B cell (primary cell): ENCODE measurements around the gene ATF3. TPM values are rescaled to one million over a fixed set of nuclear protein-coding genes. Genes with fewer than 3 reads are reported as not detected.

ENCODE experiments used
- ATAC-seq: fragments of 200-7000 bp; cut with Tn5 transposase; one replicate; pipeline ENCODE4 v1.10.0; 2021; ENCODE audit warnings: low read depth, mild to moderate bottlenecking, moderate number of reproducible peaks, moderate library complexity
- CTCF ChIA-PET: fragments of 350-600 bp; sonication (Branson Sonifier 250); formaldehyde crosslinking; loops from one replicate; lab custom pipeline; 2021; ENCODE audit warnings: antibody characterized with exemption, inconsistent platforms; lab: Charles Lee
- POLR2A ChIA-PET: fragments of 350-600 bp; sonication (Branson Sonifier 250); formaldehyde crosslinking; loops from one replicate; lab custom pipeline; 2021; ENCODE audit warnings: antibody characterized with exemption; lab: Charles Lee
- DNase-seq: peaks from one replicate; pipeline ENCODE4 v3.0.0; 2013
- H2AFZ ChIP-seq: 2 replicates; pipeline ENCODE4 v1.6.1; 2012; ENCODE audit warnings: mild to moderate bottlenecking, low read depth, low read length; ENCODE audit not compliant: insufficient read depth, poor library complexity, severe bottlenecking
- H3K27ac ChIP-seq, 2 donors: 1 replicate in 1 of 2; 2 replicates in 1 of 2; pipeline ENCODE4 v1.5.1; 2012 to 2013; ENCODE audit warnings: low read length in 2 of 2, mild to moderate bottlenecking in 2 of 2, moderate library complexity in 1 of 2
- H3K27me3 ChIP-seq, 4 experiments: fragments of 200-600 bp in 1 of 4; sonication (generic) in 1 of 4; replicated peaks in 1 of 4; 1 replicate in 2 of 4; 2 replicates in 2 of 4; pipeline versions ENCODE4 v1.6.1 to v1.7.0; 2013 to 2016; ENCODE audit warnings: low read length in 3 of 4, mild to moderate bottlenecking in 2 of 4, mixed read lengths in 1 of 4, moderate library complexity in 1 of 4; ENCODE audit not compliant: insufficient read depth in 4 of 4, control insufficient read depth in 3 of 4; ENCODE audit errors: control extremely low read depth in 1 of 4
- H3K36me3 ChIP-seq, 2 experiments: replicated peaks in 1 of 2; 1 replicate in 1 of 2; 2 replicates in 1 of 2; pipeline versions ENCODE4 v1.6.1 to v1.7.1; 2013; ENCODE audit warnings: low read length in 1 of 2; ENCODE audit not compliant: insufficient read depth in 2 of 2, control insufficient read depth in 1 of 2; ENCODE audit errors: control extremely low read depth in 1 of 2, extremely low read depth in 1 of 2
- H3K4me1 ChIP-seq, 2 donors: fragments of 200-600 bp in 1 of 2; sonication (generic) in 1 of 2; 1 replicate in 1 of 2; 2 replicates in 1 of 2; pipeline versions ENCODE4 v1.5.1 to v1.6.1; 2013 to 2017; ENCODE audit warnings: low read length in 2 of 2; ENCODE audit not compliant: control insufficient read depth in 2 of 2, insufficient read depth in 2 of 2
- H3K4me2 ChIP-seq: replicated peaks from 2 replicates; pipeline ENCODE3; 2012; ENCODE audit warnings: mild to moderate bottlenecking, low read depth, low read length; ENCODE audit not compliant: poor library complexity, severe bottlenecking
- H3K4me3 ChIP-seq, 5 experiments: fragments of 200-600 bp in 1 of 5; sonication (generic) in 1 of 5; 1 replicate in 3 of 5; 2 replicates in 2 of 5; pipeline versions ENCODE4 v1.5.1 to v1.7.0; 2011 to 2016; ENCODE audit warnings: low read length in 4 of 5, mild to moderate bottlenecking in 4 of 5, low read depth in 2 of 5, control low read depth in 1 of 5, moderate library complexity in 1 of 5; ENCODE audit not compliant: insufficient read depth in 1 of 5; ENCODE audit errors: control extremely low read depth in 1 of 5, extremely low read depth in 1 of 5
- H3K79me2 ChIP-seq: fragments of 200-600 bp; sonication (generic); one replicate; pipeline ENCODE4 v1.6.0; 2016; ENCODE audit warnings: low read length; ENCODE audit not compliant: control insufficient read depth, insufficient read depth
- H3K9ac ChIP-seq: fragments of 200-600 bp; sonication (generic); 2 replicates; pipeline ENCODE4 v1.6.1; 2017; ENCODE audit warnings: mild to moderate bottlenecking, low read length, moderate library complexity
- H3K9me3 ChIP-seq, 3 donors: one replicate each; pipeline versions ENCODE4 v1.6.1 to v1.7.1; 2013; ENCODE audit warnings: low read length in 2 of 3; ENCODE audit not compliant: control insufficient read depth in 2 of 3, insufficient read depth in 1 of 3; ENCODE audit errors: control extremely low read depth in 1 of 3
- H4K20me1 ChIP-seq: 2 replicates; pipeline ENCODE4 v1.6.0; 2012; ENCODE audit warnings: mild to moderate bottlenecking, low read length; ENCODE audit not compliant: insufficient read depth, control insufficient read depth, poor library complexity, severe bottlenecking
- H3K27ac Mint-ChIP-seq: one replicate; pipeline ENCODE4 v1.8.0; 2021; ENCODE audit warnings: mixed read lengths
- H3K27me3 Mint-ChIP-seq: one replicate; pipeline ENCODE4 v1.8.0; 2021; ENCODE audit warnings: mixed read lengths
- H3K4me1 Mint-ChIP-seq: one replicate; pipeline ENCODE4 v1.8.0; 2021; ENCODE audit warnings: mixed read lengths
- H3K4me3 Mint-ChIP-seq: one replicate; pipeline ENCODE4 v1.8.0; 2021; ENCODE audit warnings: mixed read lengths
- H3K9me3 Mint-ChIP-seq: one replicate; pipeline ENCODE4 v1.8.0; 2022; ENCODE audit warnings: mixed read lengths; ENCODE audit not compliant: insufficient read depth
- EZH2 ChIP-seq: IDR thresholded peaks from 2 replicates; pipeline ENCODE4 v1.6.1; 2012; ENCODE audit warnings: borderline replicate concordance, low read depth, mild to moderate bottlenecking, moderate library complexity, low read length; ENCODE audit not compliant: insufficient read depth, poor library complexity, severe bottlenecking
- WGBS: methylation state at CpG from one replicate; pipeline ENCODE4 v1.1.5; 2013; ENCODE audit warnings: missing lambda C conversion rate; ENCODE audit not compliant: insufficient coverage; 5-methylcytosine and 5-hydroxymethylcytosine counted together
- intact Hi-C: fragments of 100-400 bp; cut with micrococcal nuclease; formaldehyde crosslinking; loops from one replicate; pipeline ENCODE4 v1.10.0; 2022
- polyA plus RNA-seq: library from polyadenylated mRNA; depleted of rRNA; stranded (reverse); fragments of >200 nt; gene quantifications from 2 replicates; pipeline ENCODE4 v1.2.3, GENCODE V29; 2012
- total RNA-seq, 2 donors: library from RNA; stranded (reverse); fragments of 120-200 nt in 1 of 2; gene quantifications; 1 replicate in 1 of 2; 2 replicates in 1 of 2; pipeline versions ENCODE4 v1.2.3 to v1.2.4, GENCODE V29; 2013 to 2022
- TF ChIP-seq, protein P1 (sequence below): fragments of 200-600 bp; IDR thresholded peaks from one replicate; pipeline ENCODE4 v1.8.0; 2022; ENCODE audit warnings: antibody characterized with exemption, mild to moderate bottlenecking

Gene ATF3
- total and polyA plus RNA-seq, 2 donors (not counting 1 experiment from before 2014, with no cell fraction given), result 4.5 to 42.3 TPM

DNA sequence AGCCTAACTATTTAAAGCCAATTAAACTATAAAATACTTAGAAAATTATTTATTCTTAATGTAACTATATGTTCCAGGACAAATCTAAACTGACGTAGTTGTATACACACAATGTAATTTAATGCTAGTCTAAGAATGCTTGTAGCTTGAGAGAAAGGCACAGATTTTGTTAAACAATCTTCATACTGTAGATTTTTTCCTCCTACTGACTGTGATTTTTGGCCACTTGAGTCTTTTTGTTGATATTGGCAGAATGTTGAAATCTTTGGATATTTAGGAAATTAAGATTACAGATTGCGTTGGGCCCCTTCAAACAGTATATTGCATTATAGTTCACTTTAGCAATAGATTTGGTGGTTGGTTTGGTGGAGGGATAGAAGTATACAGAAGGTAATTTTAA, 40.5 kb downstream of the ATF3 start:
- CTCF ChIA-PET, result no interaction called here
- no peaks in the 10 kb centered on the region for H3K36me3 ChIP-seq
- H3K79me2 ChIP-seq, result no peaks in the 10 kb centered on the region
- ATAC-seq, result no peak
- Mint-ChIP-seq H3K27me3 (peaks cover 6% of the 10 kb centered on the region), H3K4me1 (no peaks in the 10 kb centered on the region), H3K4me3 (no peak overlapping the region), H3K9me3 (no peaks in the 10 kb centered on the region), H3K27ac (no peak overlapping the region)
- H3K4me2 ChIP-seq, result no peak overlapping the region
- TF ChIP-seq EZH2, result no peak
- TF ChIP-seq, protein P1, sequence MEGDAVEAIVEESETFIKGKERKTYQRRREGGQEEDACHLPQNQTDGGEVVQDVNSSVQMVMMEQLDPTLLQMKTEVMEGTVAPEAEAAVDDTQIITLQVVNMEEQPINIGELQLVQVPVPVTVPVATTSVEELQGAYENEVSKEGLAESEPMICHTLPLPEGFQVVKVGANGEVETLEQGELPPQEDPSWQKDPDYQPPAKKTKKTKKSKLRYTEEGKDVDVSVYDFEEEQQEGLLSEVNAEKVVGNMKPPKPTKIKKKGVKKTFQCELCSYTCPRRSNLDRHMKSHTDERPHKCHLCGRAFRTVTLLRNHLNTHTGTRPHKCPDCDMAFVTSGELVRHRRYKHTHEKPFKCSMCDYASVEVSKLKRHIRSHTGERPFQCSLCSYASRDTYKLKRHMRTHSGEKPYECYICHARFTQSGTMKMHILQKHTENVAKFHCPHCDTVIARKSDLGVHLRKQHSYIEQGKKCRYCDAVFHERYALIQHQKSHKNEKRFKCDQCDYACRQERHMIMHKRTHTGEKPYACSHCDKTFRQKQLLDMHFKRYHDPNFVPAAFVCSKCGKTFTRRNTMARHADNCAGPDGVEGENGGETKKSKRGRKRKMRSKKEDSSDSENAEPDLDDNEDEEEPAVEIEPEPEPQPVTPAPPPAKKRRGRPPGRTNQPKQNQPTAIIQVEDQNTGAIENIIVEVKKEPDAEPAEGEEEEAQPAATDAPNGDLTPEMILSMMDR, result no peak
- no peak for DNase-seq
- no peaks in the 10 kb centered on the region for H4K20me1 ChIP-seq
- peaks cover 0 to 3% of the 10 kb centered on the region in 2 donors for H3K4me1 ChIP-seq
- H2AFZ ChIP-seq, result no peak overlapping the region
- H3K27me3 ChIP-seq, result peaks cover 0 to under 1% (median 0%) of the 10 kb centered on the region in 4 experiments
- intact Hi-C loops, result no loop called here
- H3K27ac ChIP-seq, result no peak overlapping the region
- H3K9me3 ChIP-seq, result peaks cover 0 to 4% (median 0%) of the 10 kb centered on the region in 3 donors
- no peak overlapping the region for H3K9ac ChIP-seq
- no peak overlapping the region for H3K4me3 ChIP-seq
- WGBS, result no CpG with 5 or more reads among the region's 2 CpGs
- POLR2A ChIA-PET, result no interaction called here

- peaks cover 0 to 3% of the 10 kb centered on the region in 2 donors for H3K4me1 ChIP-seq
- WGBS, result 10% methylated on average over 2 of the region's 3 CpGs
- no peak overlapping the region for H3K27ac Mint-ChIP-seq
- intact Hi-C loops, result no loop called here
- H3K9ac ChIP-seq, result no peak overlapping the region
- H3K27me3 Mint-ChIP-seq, result peaks cover 10% of the 10 kb centered on the region
- ChIA-PET CTCF (interaction anchor here (0.7 to 4.2 kb wide), 3 partner anchors 15 to 249 kb away, joined by 3 to 14 read pairs (median 4); no protein-coding TSS in a partner anchor), POLR2A (no interaction called here)
- no peak overlapping the region for H2AFZ ChIP-seq
- no peaks in the 10 kb centered on the region for H3K4me1 Mint-ChIP-seq
- H3K4me2 ChIP-seq, result no peak overlapping the region
- H3K4me3 Mint-ChIP-seq, result no peak overlapping the region
- DNase-seq (no peak), ATAC-seq (no peak)
- no peaks in the 10 kb centered on the region for H3K79me2 ChIP-seq
- H3K27me3 ChIP-seq, result peaks cover 0 to 10% (median 0%) of the 10 kb centered on the region in 4 experiments
- H3K9me3 ChIP-seq, result peaks cover 0 to 4% (median 0%) of the 10 kb centered on the region in 3 donors
- no peak overlapping the region for H3K4me3 ChIP-seq
- TF ChIP-seq EZH2, result no peak
- TF ChIP-seq, protein P1, result no peak
- H3K27ac ChIP-seq, result no peak overlapping the region
- H4K20me1 ChIP-seq, result no peaks in the 10 kb centered on the region
- H3K9me3 Mint-ChIP-seq, result no peaks in the 10 kb centered on the region
- no peaks in the 10 kb centered on the region for H3K36me3 ChIP-seq
Measured at GRCh38 chr1:212650228-212650627, 41.7 kb downstream of the ATF3 start.
